Smooth muscle cell (in vitro differentiated cells): ENCODE measurements around the gene TMEM203. TPM values are rescaled to one million over a fixed set of nuclear protein-coding genes. Genes with fewer than 3 reads are reported as not detected.

Source experiments
- DNase-seq: peaks from one replicate; lab custom pipeline; 2025; ENCODE audit not compliant: unreplicated experiment; lab: John Stamatoyannopoulos, UW
- H2AFZ ChIP-seq: fragments of 200-600 bp; sonication (generic); 2 replicates; pipeline ENCODE4 v1.6.0; 2016; ENCODE audit warnings: antibody characterized with exemption, low read depth, mild to moderate bottlenecking
- H3F3A ChIP-seq: fragments of 200-600 bp; sonication (generic); 2 replicates; pipeline ENCODE4 v1.6.0; 2017; ENCODE audit warnings: antibody characterized with exemption, low read depth
- H3K27ac ChIP-seq: fragments of 200-600 bp; sonication (generic); 2 replicates; pipeline ENCODE4 v1.5.1; 2016; ENCODE audit warnings: low read depth, mild to moderate bottlenecking
- H3K27me3 ChIP-seq: fragments of 200-600 bp; sonication (generic); 2 replicates; pipeline ENCODE4 v1.6.1; 2016; ENCODE audit warnings: low read depth, mild to moderate bottlenecking
- H3K36me3 ChIP-seq: fragments of 200-600 bp; sonication (generic); 2 replicates; pipeline ENCODE4 v1.5.1; 2016; ENCODE audit warnings: low read depth
- H3K4me1 ChIP-seq: fragments of 200-600 bp; sonication (generic); 2 replicates; pipeline ENCODE4 v1.5.1; 2016; ENCODE audit warnings: low read depth
- H3K4me2 ChIP-seq: fragments of 200-600 bp; sonication (generic); 2 replicates; pipeline ENCODE4 v1.6.0; 2016; ENCODE audit warnings: mild to moderate bottlenecking
- H3K4me3 ChIP-seq: fragments of 200-600 bp; sonication (generic); 2 replicates; pipeline ENCODE4 v1.5.1; 2016; ENCODE audit warnings: mild to moderate bottlenecking
- H3K79me2 ChIP-seq: fragments of 200-600 bp; sonication (generic); 2 replicates; pipeline ENCODE4 v1.6.0; 2016; ENCODE audit warnings: low read depth, mild to moderate bottlenecking
- H3K9ac ChIP-seq: fragments of 200-600 bp; sonication (generic); 2 replicates; pipeline ENCODE4 v1.6.0; 2016; ENCODE audit warnings: low read depth
- H3K9me3 ChIP-seq: fragments of 200-600 bp; sonication (generic); replicated peaks from 2 replicates; pipeline ENCODE4 v1.5.1; 2016; ENCODE audit warnings: low read depth
- H4K20me1 ChIP-seq: fragments of 200-600 bp; sonication (generic); 2 replicates; pipeline ENCODE4 v1.6.0; 2016; ENCODE audit warnings: low read depth
- CTCF ChIP-seq: fragments of 200-600 bp; sonication (generic); IDR thresholded peaks from 2 replicates; pipeline ENCODE4 v1.5.1; 2017; ENCODE audit warnings: borderline replicate concordance, mild to moderate bottlenecking, antibody characterized with exemption; ENCODE audit not compliant: insufficient read depth, poor library complexity, severe bottlenecking
- WGBS: methylation state at CpG from one replicate; pipeline ENCODE4 v1.1.7; 2016; ENCODE audit warnings: low lambda C conversion rate; 5-methylcytosine and 5-hydroxymethylcytosine counted together
- polyA plus RNA-seq: library from polyadenylated mRNA; unstranded; fragments of >200 nt; fragmentation: Nextera tagmentation; extraction: Ambion mirVana; gene quantifications from 2 replicates; pipeline ENCODE4 v1.2.1, GENCODE V29; 2016
- total RNA-seq: library from RNA; depleted of rRNA; stranded (reverse); fragments of >200 nt; gene quantifications from 2 replicates; pipeline ENCODE4 v1.2.3, GENCODE V29; 2014

TMEM203 gene
- total and polyA plus RNA-seq, 2 experiments from 2014 or later = 31.0 to 55.1 TPM

GRCh38 chr9:137174722-137175293, 30.6 kb downstream of the TMEM203 start:
- H3K9me3 ChIP-seq = no peaks in the 10 kb centered on the region
- no peaks in the 10 kb centered on the region for H3K79me2 ChIP-seq
- TF ChIP-seq CTCF = no peak
- no peak overlapping the region for H3K4me2 ChIP-seq
- H4K20me1 ChIP-seq = no peaks in the 10 kb centered on the region
- no peak overlapping the region for H3K4me3 ChIP-seq
- no peak overlapping the region for H3K27ac ChIP-seq
- 47% methylated on average over 14 of the region's 34 CpGs for WGBS
- H3K27me3 ChIP-seq = peaks cover 27% of the 10 kb centered on the region
- DNase-seq = no peak
- no peaks in the 10 kb centered on the region for H3K4me1 ChIP-seq
- no peak overlapping the region for H2AFZ ChIP-seq
- no peaks in the 10 kb centered on the region for H3K36me3 ChIP-seq
- no peak overlapping the region for H3K9ac ChIP-seq
- H3F3A ChIP-seq = no peaks in the 10 kb centered on the region

GRCh38 chr9:137173796-137174664, 31.4 kb downstream of the TMEM203 start:
- H3K9ac ChIP-seq = no peak overlapping the region
- H3K79me2 ChIP-seq = no peaks in the 10 kb centered on the region
- no peak overlapping the region for H3K4me3 ChIP-seq
- no peak overlapping the region for H2AFZ ChIP-seq
- no peak for DNase-seq
- no peak overlapping the region for H3K27ac ChIP-seq
- no peaks in the 10 kb centered on the region for H3F3A ChIP-seq
- H3K9me3 ChIP-seq = no peaks in the 10 kb centered on the region
- WGBS = 91% methylated on average over 45 of the region's 45 CpGs
- no peaks in the 10 kb centered on the region for H4K20me1 ChIP-seq
- H3K4me1 ChIP-seq = no peaks in the 10 kb centered on the region
- TF ChIP-seq CTCF = no peak
- H3K27me3 ChIP-seq = peaks cover 34% of the 10 kb centered on the region
- H3K36me3 ChIP-seq = no peaks in the 10 kb centered on the region
- no peak overlapping the region for H3K4me2 ChIP-seq

GRCh38 chr9:137172901-137173795, 32.3 kb downstream of the TMEM203 start:
- no peak for TF ChIP-seq CTCF
- peaks cover 43% of the 10 kb centered on the region for H3K27me3 ChIP-seq
- H3K4me1 ChIP-seq = no peaks in the 10 kb centered on the region
- no peaks in the 10 kb centered on the region for H3K36me3 ChIP-seq
- no peaks in the 10 kb centered on the region for H3K9me3 ChIP-seq
- no peak overlapping the region for H3K9ac ChIP-seq
- no peak overlapping the region for H3K4me3 ChIP-seq
- H3K79me2 ChIP-seq = no peaks in the 10 kb centered on the region
- no peak overlapping the region for H3K27ac ChIP-seq
- DNase-seq = no peak
- no peak overlapping the region for H3K4me2 ChIP-seq
- H4K20me1 ChIP-seq = no peaks in the 10 kb centered on the region
- no peak overlapping the region for H2AFZ ChIP-seq
- 84% methylated on average over 20 of the region's 21 CpGs for WGBS
- no peaks in the 10 kb centered on the region for H3F3A ChIP-seq
